MM.1S (cell line): ENCODE measurements around the gene SCRT2.

ENCODE experiments used
- DNase-seq: peaks from one replicate; pipeline ENCODE4 v3.0.0-alpha.2; 2015
- H2AFZ ChIP-seq: fragments of 300-600 bp; sonication (generic); 2 replicates; pipeline ENCODE4 v1.6.0; 2016; ENCODE audit warnings: antibody characterized with exemption, low read length
- H3F3A ChIP-seq: fragments of 300-600 bp; sonication (generic); 2 replicates; pipeline ENCODE4 v1.6.1; 2016; ENCODE audit warnings: mild to moderate bottlenecking, antibody characterized with exemption, low read length, moderate library complexity, mixed read lengths; ENCODE audit not compliant: insufficient read depth
- H3K27ac ChIP-seq: fragments of 300-600 bp; sonication (generic); 2 replicates; pipeline ENCODE4 v1.5.1; 2016; ENCODE audit warnings: mild to moderate bottlenecking, low read length
- H3K27me3 ChIP-seq: fragments of 300-600 bp; sonication (generic); replicated peaks from 2 replicates; pipeline ENCODE4 v1.6.0; 2016; ENCODE audit warnings: low read length; ENCODE audit not compliant: insufficient read depth
- H3K36me3 ChIP-seq: fragments of 300-600 bp; sonication (generic); replicated peaks from 2 replicates; pipeline ENCODE4 v1.6.1; 2016; ENCODE audit warnings: mild to moderate bottlenecking, low read length, mixed read lengths; ENCODE audit not compliant: insufficient read depth
- H3K4me1 ChIP-seq: fragments of 300-600 bp; sonication (generic); 2 replicates; pipeline ENCODE4 v1.6.1; 2016; ENCODE audit warnings: low read length, mixed read lengths
- H3K4me2 ChIP-seq: fragments of 300-600 bp; sonication (generic); 2 replicates; pipeline ENCODE4 v1.6.0; 2016; ENCODE audit warnings: low read depth, low read length
- H3K4me3 ChIP-seq: fragments of 300-600 bp; sonication (generic); 2 replicates; pipeline ENCODE4 v1.5.1; 2016; ENCODE audit warnings: low read length, mixed read lengths
- H3K79me2 ChIP-seq: fragments of 300-600 bp; sonication (generic); 2 replicates; pipeline ENCODE4 v1.6.1; 2016; ENCODE audit warnings: mixed run types, low read length, mixed read lengths
- H3K9ac ChIP-seq: fragments of 300-600 bp; sonication (generic); 2 replicates; pipeline ENCODE4 v1.6.1; 2016; ENCODE audit warnings: low read length, mixed read lengths
- H3K9me2 ChIP-seq: fragments of 300-600 bp; sonication (generic); replicated peaks from 2 replicates; pipeline ENCODE4 v1.6.1; 2016; ENCODE audit warnings: mild to moderate bottlenecking, low read length, mixed read lengths; ENCODE audit not compliant: insufficient read depth
- H3K9me3 ChIP-seq: fragments of 300-600 bp; sonication (generic); replicated peaks from 2 replicates; pipeline ENCODE4 v1.6.1; 2016; ENCODE audit warnings: mild to moderate bottlenecking, low read length, mixed read lengths; ENCODE audit not compliant: insufficient read depth
- H4K20me1 ChIP-seq: fragments of 300-600 bp; sonication (generic); 2 replicates; pipeline ENCODE4 v1.6.1; 2016; ENCODE audit warnings: mild to moderate bottlenecking, low read length, moderate library complexity, mixed read lengths; ENCODE audit not compliant: insufficient read depth
- EZH2 ChIP-seq: fragments of 300-600 bp; sonication (generic); optimal IDR thresholded peaks from 2 replicates; pipeline ENCODE3; 2017; ENCODE audit warnings: low read depth, mild to moderate bottlenecking, antibody characterized with exemption, low read length, mixed read lengths
- EZH2phosphoT487 ChIP-seq: fragments of 300-600 bp; sonication (generic); IDR thresholded peaks from 2 replicates; pipeline ENCODE4 v1.6.1; 2018; ENCODE audit warnings: antibody characterized with exemption, low read length
- TF ChIP-seq, protein P1 (sequence below): fragments of 300-600 bp; sonication (generic); IDR thresholded peaks from 2 replicates; pipeline ENCODE4 v1.5.1; 2016; ENCODE audit warnings: antibody characterized with exemption, low read length, mixed read lengths

The SCRT2 gene

DNA sequence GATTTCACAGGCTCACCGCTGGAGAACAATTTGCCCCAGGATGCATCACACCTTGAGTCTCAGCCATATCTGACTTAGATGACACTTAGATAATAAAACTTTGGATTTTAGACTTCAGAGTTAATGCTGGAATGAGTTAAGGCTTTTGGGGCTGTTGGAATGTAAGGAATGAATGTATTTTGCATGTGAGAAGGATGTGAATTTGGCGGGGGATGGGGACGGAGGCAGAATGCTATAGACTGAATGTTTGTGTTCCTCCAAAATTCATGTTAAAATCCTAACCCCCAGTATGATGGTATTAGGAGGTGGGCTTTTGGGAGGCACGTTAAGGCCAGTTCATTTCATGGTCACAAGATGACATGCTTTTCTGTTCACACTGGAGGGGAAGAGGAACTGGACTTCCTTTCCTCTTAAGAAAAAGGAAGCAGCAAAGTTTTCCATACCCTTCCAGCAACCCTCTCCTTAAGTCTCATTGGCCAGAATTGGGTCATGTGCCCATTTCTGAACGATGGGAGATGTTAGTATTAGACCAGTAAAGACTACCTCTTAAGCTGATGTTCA is 16.8 kb downstream of the SCRT2 start:
- H3K9ac ChIP-seq, result no peak overlapping the region

DNA sequence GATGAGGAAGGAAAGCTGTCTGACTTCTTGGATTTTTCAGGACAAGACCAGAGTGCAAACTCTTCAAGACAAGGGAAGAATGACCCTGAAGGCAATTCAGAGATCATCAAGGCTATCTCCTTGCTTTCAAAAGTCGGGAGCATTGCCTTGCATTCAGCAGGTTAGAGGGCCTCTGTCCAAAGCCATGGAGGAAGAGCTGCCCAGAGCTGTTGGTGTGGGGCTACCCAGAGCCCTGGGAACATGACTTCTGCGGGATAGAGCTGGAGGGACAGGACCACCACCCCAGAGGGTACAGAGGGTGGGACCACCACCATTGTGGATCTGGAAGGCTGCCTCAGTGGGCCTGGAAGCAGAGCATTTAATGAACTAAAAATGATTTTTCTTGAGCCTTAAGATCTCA is 17.4 kb downstream of the SCRT2 start:
- H3K4me2 ChIP-seq, result no peak overlapping the region
- no peak overlapping the region for H3K27ac ChIP-seq
- H3K4me1 ChIP-seq, result peaks cover 5% of the 10 kb centered on the region; the same call in 1 of the 2 replicates
- peaks cover 35% of the 10 kb centered on the region for H3K27me3 ChIP-seq
- H3K9ac ChIP-seq, result no peak overlapping the region
- H4K20me1 ChIP-seq, result no peaks in the 10 kb centered on the region
- no peaks in the 10 kb centered on the region for H3K79me2 ChIP-seq
- H3F3A ChIP-seq, result no peaks in the 10 kb centered on the region
- H3K36me3 ChIP-seq, result no peaks in the 10 kb centered on the region
- TF ChIP-seq EZH2 (no peak), EZH2phosphoT487 (no peak)
- TF ChIP-seq, protein P1, sequence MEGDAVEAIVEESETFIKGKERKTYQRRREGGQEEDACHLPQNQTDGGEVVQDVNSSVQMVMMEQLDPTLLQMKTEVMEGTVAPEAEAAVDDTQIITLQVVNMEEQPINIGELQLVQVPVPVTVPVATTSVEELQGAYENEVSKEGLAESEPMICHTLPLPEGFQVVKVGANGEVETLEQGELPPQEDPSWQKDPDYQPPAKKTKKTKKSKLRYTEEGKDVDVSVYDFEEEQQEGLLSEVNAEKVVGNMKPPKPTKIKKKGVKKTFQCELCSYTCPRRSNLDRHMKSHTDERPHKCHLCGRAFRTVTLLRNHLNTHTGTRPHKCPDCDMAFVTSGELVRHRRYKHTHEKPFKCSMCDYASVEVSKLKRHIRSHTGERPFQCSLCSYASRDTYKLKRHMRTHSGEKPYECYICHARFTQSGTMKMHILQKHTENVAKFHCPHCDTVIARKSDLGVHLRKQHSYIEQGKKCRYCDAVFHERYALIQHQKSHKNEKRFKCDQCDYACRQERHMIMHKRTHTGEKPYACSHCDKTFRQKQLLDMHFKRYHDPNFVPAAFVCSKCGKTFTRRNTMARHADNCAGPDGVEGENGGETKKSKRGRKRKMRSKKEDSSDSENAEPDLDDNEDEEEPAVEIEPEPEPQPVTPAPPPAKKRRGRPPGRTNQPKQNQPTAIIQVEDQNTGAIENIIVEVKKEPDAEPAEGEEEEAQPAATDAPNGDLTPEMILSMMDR, result no peak
- H3K9me2 ChIP-seq, result no peaks in the 10 kb centered on the region
- H3K4me3 ChIP-seq, result no peak overlapping the region
- no peak for DNase-seq
- H2AFZ ChIP-seq, result no peak overlapping the region
- H3K9me3 ChIP-seq, result no peaks in the 10 kb centered on the region

More for the DNA sequence above, 16.8 kb downstream of the SCRT2 start:
- H3K4me1 ChIP-seq, result peaks cover 1% of the 10 kb centered on the region; the same call in 1 of the 2 replicates
- no peak for DNase-seq
- H3K27ac ChIP-seq, result no peak overlapping the region
- no peaks in the 10 kb centered on the region for H3F3A ChIP-seq
- H3K79me2 ChIP-seq, result no peaks in the 10 kb centered on the region
- H3K27me3 ChIP-seq, result peaks cover 35% of the 10 kb centered on the region
- H3K9me2 ChIP-seq, result no peaks in the 10 kb centered on the region
- no peak for TF ChIP-seq EZH2
- TF ChIP-seq, protein P1, result no peak
- no peak for TF ChIP-seq EZH2phosphoT487
- no peaks in the 10 kb centered on the region for H3K36me3 ChIP-seq
- H3K4me3 ChIP-seq, result no peak overlapping the region
- no peaks in the 10 kb centered on the region for H4K20me1 ChIP-seq
- H3K9me3 ChIP-seq, result no peaks in the 10 kb centered on the region
- H3K4me2 ChIP-seq, result no peak overlapping the region
- H2AFZ ChIP-seq, result no peak overlapping the region

DNA sequence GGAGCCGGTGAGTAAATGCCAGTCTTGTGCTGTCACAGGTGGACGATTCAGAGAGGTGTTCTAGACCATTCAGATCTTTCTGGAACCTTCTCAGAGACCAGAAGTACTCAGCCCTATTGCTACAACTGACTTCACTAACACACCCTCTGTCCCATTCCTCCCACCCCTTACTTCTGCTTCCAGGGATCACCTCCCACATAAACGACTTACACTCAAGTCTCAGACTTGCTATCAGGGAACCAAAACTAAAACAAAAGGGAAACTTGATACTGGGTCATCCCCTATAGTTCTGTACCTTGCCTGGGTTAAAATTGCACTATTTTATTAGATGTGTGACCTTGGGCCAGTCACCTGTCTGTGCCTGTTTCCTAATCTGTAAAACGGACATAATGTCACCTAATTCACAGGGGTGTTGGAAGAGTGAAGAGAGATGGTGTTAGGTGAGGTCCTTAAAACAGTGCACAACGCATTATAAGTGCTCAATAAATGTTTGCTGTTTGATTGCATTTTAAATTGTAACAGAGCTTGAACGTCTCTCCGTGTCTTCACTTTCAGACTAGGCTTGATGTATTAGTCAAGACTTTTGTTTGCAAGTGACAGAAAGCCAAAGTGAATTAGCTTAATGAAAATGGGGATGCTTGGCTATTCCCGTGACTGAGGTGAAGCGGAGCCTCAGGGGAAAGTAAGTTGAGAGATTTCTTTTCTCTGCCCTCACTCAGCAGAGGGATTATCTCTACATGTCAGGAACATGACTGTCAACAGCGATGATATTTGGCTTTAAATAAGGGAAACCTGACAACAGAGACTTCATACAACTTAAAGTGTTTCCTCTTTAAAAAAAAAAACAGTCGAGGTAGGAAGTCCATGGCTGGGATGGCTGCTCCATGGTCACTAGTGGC is 19.6 kb downstream of the SCRT2 start:
- no peak for DNase-seq
- TF ChIP-seq, protein P1, result no peak
- TF ChIP-seq EZH2 (no peak), EZH2phosphoT487 (no peak)
- Histone ChIP-seq H3K4me2 (no peak overlapping the region), H2AFZ (no peak overlapping the region), H3K4me1 (peaks cover 5% of the 10 kb centered on the region; the same call in 1 of the 2 replicates), H3K9me2 (no peaks in the 10 kb centered on the region), H3K9me3 (no peaks in the 10 kb centered on the region), H4K20me1 (no peaks in the 10 kb centered on the region), H3K27ac (no peak overlapping the region), H3K79me2 (peaks cover 18% of the 10 kb centered on the region), H3K4me3 (no peak overlapping the region), H3K27me3 (peaks cover 24% of the 10 kb centered on the region; the same call in 1 of the 2 replicates), H3F3A (no peaks in the 10 kb centered on the region), H3K36me3 (no peaks in the 10 kb centered on the region), H3K9ac (no peak overlapping the region)
